Upper lobe of left lung (tissue), 6 donors: ENCODE data around the gene SMIM44. TPM values are rescaled to one million over a fixed set of nuclear protein-coding genes. Genes with fewer than 3 reads are reported as not detected.

Source experiments
- ATAC-seq, 2 donors: fragments of 200-7000 bp; cut with Tn5 transposase; one replicate each; pipeline ENCODE4 v1.9.1; 2022; ENCODE audit warnings: mild to moderate bottlenecking in 2 of 2, moderate library complexity in 2 of 2; ENCODE audit not compliant: low FRiP score in 2 of 2
- DNase-seq, 2 donors: peaks; one replicate each; pipeline ENCODE4 v3.0.0-alpha.2; 2019 to 2020
- H3K27ac ChIP-seq, 4 donors: fragments of 200-600 bp; sonication (generic); one replicate each; pipeline ENCODE4 v1.5.1; 2016 to 2019
- H3K27me3 ChIP-seq, 4 donors: fragments of 200-600 bp; sonication (generic); one replicate each; pipeline ENCODE4 v1.5.1; 2017 to 2019
- H3K36me3 ChIP-seq, 4 donors: fragments of 200-600 bp; sonication (generic); one replicate each; pipeline ENCODE4 v1.5.1; 2016 to 2019
- H3K4me1 ChIP-seq, 4 donors: fragments of 200-600 bp; sonication (generic); one replicate each; pipeline ENCODE4 v1.5.1; 2018 to 2019
- H3K4me3 ChIP-seq, 4 donors: fragments of 200-600 bp; sonication (generic); one replicate each; pipeline ENCODE4 v1.5.1; 2017 to 2019; ENCODE audit warnings: mild to moderate bottlenecking in 2 of 4, moderate library complexity in 1 of 4
- H3K9me3 ChIP-seq, 4 donors: fragments of 200-600 bp; sonication (generic); one replicate each; pipeline ENCODE4 v1.5.1; 2018 to 2019
- CTCF ChIP-seq, 6 experiments: fragments of 450-650 bp in 4 of 6; fragments of 200-600 bp in 2 of 6; sonication (generic) in 2 of 6; IDR thresholded peaks; one replicate each; pipeline ENCODE4 v1.5.1; 2016 to 2019; ENCODE audit warnings: antibody characterized with exemption in 6 of 6
- EP300 ChIP-seq, 4 donors: sonication (generic); formaldehyde crosslinking; IDR thresholded peaks; one replicate each; pipeline ENCODE4 v1.5.1; 2017; ENCODE audit warnings: antibody characterized with exemption in 4 of 4, control low read depth in 2 of 4
- POLR2A ChIP-seq, 4 donors: fragments of 450-650 bp; IDR thresholded peaks; one replicate each; pipeline ENCODE4 v1.5.1; 2016 to 2017; ENCODE audit warnings: antibody characterized with exemption in 4 of 4, mild to moderate bottlenecking in 2 of 4
- POLR2AphosphoS5 ChIP-seq, 2 donors: sonication (generic); formaldehyde crosslinking; IDR thresholded peaks; one replicate each; pipeline ENCODE4 v1.5.1; 2017; ENCODE audit warnings: antibody characterized with exemption in 2 of 2
- WGBS, 2 donors: methylation state at CpG; one replicate each; pipeline ENCODE4 v1.1.5; 2017 to 2018; 5-methylcytosine and 5-hydroxymethylcytosine counted together
- total RNA-seq, 6 donors: library from RNA; depleted of rRNA in 4 of 6; stranded (reverse); fragments of >200 nt in 4 of 6; gene quantifications; one replicate each; pipeline versions ENCODE4 v1.1.0 to v1.2.1, GENCODE V29; 2016 to 2021
- donor health status: DM: no; HTN: no; CAD: no; lungs with moderate emphysema.
- donor health status: DM: no; HTN: yes; CAD: no; lungs with severe emphysema.

The SMIM44 gene
- total RNA-seq, 6 donors from 2014 or later: not detected

GRCh38 chr19:3501780-3502179 lies 18.5 kb upstream of the SMIM44 start:
- H3K36me3 ChIP-seq: no peaks in the 10 kb centered on the region
- H3K27ac ChIP-seq: no peak overlapping the region
- TF ChIP-seq EP300 (IDR thresholded peaks at IDR 0.05) (no peak), POLR2AphosphoS5 (IDR thresholded peaks at IDR 0.05) (no peak), POLR2A (IDR thresholded peaks at IDR 0.05) (no peak), CTCF (IDR thresholded peaks at IDR 0.05) (no peak)
- ATAC-seq: no peak
- H3K4me3 ChIP-seq: no peak overlapping the region
- H3K27me3 ChIP-seq: no peaks in the 10 kb centered on the region
- 93 to 95% methylated on average over 3 of the region's 3 CpGs for WGBS, 2 donors
- peaks cover 8 to 37% (median 18%) of the 10 kb centered on the region in 4 donors for H3K4me1 ChIP-seq
- no peaks in the 10 kb centered on the region for H3K9me3 ChIP-seq
- no peak for DNase-seq

GRCh38 chr19:3500429-3501101 lies 17.3 kb upstream of the SMIM44 start, which contains the start of gene DOHH:
TSS of gene DOHH (minus strand) at chr19:3500674. CDS start at chr19:3496814, 3,860 bp downstream.
- no peaks in the 10 kb centered on the region for H3K27me3 ChIP-seq
- H3K27ac ChIP-seq: peak within 1 kb of the TSS; percentile 88 to 95 (median 92)
- TF ChIP-seq POLR2A (IDR thresholded peaks at IDR 0.05) (peak in 3 of 4 donors; percentile 37 to 64 (median 45)), EP300 (IDR thresholded peaks at IDR 0.05) (no peak), POLR2AphosphoS5 (IDR thresholded peaks at IDR 0.05) (peak; percentile 83 to 88), CTCF (IDR thresholded peaks at IDR 0.05) (peak in 1 of 6 experiments; percentile 45)
- DNase-seq (peak; percentile 96), ATAC-seq (peak; percentile 94 to 97)
- 1% methylated on average over 21 to 42 of the region's 52 CpGs for WGBS, 2 donors
- H3K9me3 ChIP-seq: no peaks in the 10 kb centered on the region
- peaks cover 4 to 12% (median 9%) of the 10 kb centered on the region in 4 donors for H3K36me3 ChIP-seq
- H3K4me3 ChIP-seq: peak within 1 kb of the TSS; percentile 81 to 98 (median 92)
- H3K4me1 ChIP-seq: peaks cover 8 to 33% (median 17%) of the 10 kb centered on the region in 4 donors

GRCh38 chr19:3499738-3500428 lies 16.6 kb upstream of the SMIM44 start:
- TF ChIP-seq POLR2A (IDR thresholded peaks at IDR 0.05) (no peak), POLR2AphosphoS5 (IDR thresholded peaks at IDR 0.05) (no peak), CTCF (IDR thresholded peaks at IDR 0.05) (no peak), EP300 (IDR thresholded peaks at IDR 0.05) (no peak)
- Histone ChIP-seq H3K9me3 (no peaks in the 10 kb centered on the region), H3K4me3 (peak overlapping the region; percentile 81 to 98 (median 92)), H3K27ac (peak overlapping the region; percentile 88 to 95 (median 92)), H3K4me1 (peaks cover 8 to 26% (median 13%) of the 10 kb centered on the region in 4 donors), H3K36me3 (peaks cover 4 to 19% (median 15%) of the 10 kb centered on the region in 4 donors), H3K27me3 (no peaks in the 10 kb centered on the region)
- 21 to 23% methylated on average over 16 to 18 of the region's 18 CpGs for WGBS, 2 donors
- ATAC-seq (no peak), DNase-seq (no peak)

- WGBS, 2 donors: 94 to 99% methylated on average over 5 of the region's 5 CpGs
- Histone ChIP-seq H3K27me3 (no peaks in the 10 kb centered on the region), H3K27ac (no peak overlapping the region), H3K4me3 (no peak overlapping the region), H3K4me1 (peaks cover 8 to 21% (median 13%) of the 10 kb centered on the region in 4 donors), H3K9me3 (no peaks in the 10 kb centered on the region), H3K36me3 (peaks cover 4 to 38% (median 32%) of the 10 kb centered on the region in 4 donors)
- TF ChIP-seq POLR2AphosphoS5 (IDR thresholded peaks at IDR 0.05): no peak
- TF ChIP-seq POLR2A (IDR thresholded peaks at IDR 0.05): no peak
- TF ChIP-seq CTCF (IDR thresholded peaks at IDR 0.05): no peak
- TF ChIP-seq EP300 (IDR thresholded peaks at IDR 0.05): no peak
- DNase-seq (no peak), ATAC-seq (no peak)
Measured at GRCh38 chr19:3497757-3498520, 14.7 kb upstream of the SMIM44 start.
